Esophagus squamous epithelium (tissue), 4 donors: Measurements from ENCODE around the gene ABAT.

Source experiments
- CTCF ChIP-seq, 6 experiments: fragments of 450-650 bp in 4 of 6; fragments of 200-600 bp in 2 of 6; sonication (generic) in 2 of 6; IDR thresholded peaks; one replicate each; pipeline ENCODE4 v1.5.1; 2016 to 2019; ENCODE audit warnings: antibody characterized with exemption in 6 of 6, mild to moderate bottlenecking in 4 of 6, moderate library complexity in 4 of 6
- POLR2A ChIP-seq, 4 donors: fragments of 450-650 bp; IDR thresholded peaks; one replicate each; pipeline ENCODE4 v1.6.1; 2017; ENCODE audit warnings: antibody characterized with exemption in 4 of 4, mild to moderate bottlenecking in 4 of 4, moderate library complexity in 3 of 4

GRCh38 chr16:8627456-8627855 lies 47.0 kb upstream of the ABAT start:
- no peak for TF ChIP-seq CTCF (IDR thresholded peaks at IDR 0.05)
- no peak for TF ChIP-seq POLR2A (IDR thresholded peaks at IDR 0.05)
